ENCODE data around the gene ABHD12B.

ABHD12B gene

GRCh38 chr14:50831726-50832168 is 40.1 kb upstream of the ABHD12B start:
- H3K27ac ChIP-seq (ENCODE audit: low read length), result peak overlapping the region; percentile 53; the same call in 1 of the 2 replicates
- H3K4me1 ChIP-seq (ENCODE audit: low read length), result peaks cover 27% of the 10 kb centered on the region
- no peaks in the 10 kb centered on the region for H3K9me3 ChIP-seq (ENCODE audit: insufficient read depth, low read length)
- TF ChIP-seq, protein P1, sequence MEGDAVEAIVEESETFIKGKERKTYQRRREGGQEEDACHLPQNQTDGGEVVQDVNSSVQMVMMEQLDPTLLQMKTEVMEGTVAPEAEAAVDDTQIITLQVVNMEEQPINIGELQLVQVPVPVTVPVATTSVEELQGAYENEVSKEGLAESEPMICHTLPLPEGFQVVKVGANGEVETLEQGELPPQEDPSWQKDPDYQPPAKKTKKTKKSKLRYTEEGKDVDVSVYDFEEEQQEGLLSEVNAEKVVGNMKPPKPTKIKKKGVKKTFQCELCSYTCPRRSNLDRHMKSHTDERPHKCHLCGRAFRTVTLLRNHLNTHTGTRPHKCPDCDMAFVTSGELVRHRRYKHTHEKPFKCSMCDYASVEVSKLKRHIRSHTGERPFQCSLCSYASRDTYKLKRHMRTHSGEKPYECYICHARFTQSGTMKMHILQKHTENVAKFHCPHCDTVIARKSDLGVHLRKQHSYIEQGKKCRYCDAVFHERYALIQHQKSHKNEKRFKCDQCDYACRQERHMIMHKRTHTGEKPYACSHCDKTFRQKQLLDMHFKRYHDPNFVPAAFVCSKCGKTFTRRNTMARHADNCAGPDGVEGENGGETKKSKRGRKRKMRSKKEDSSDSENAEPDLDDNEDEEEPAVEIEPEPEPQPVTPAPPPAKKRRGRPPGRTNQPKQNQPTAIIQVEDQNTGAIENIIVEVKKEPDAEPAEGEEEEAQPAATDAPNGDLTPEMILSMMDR (IDR thresholded peaks at IDR 0.05; ENCODE audit: low read depth, low read length), result no peak
- TF ChIP-seq EZH2phosphoT487 (IDR thresholded peaks at IDR 0.05; ENCODE audit: low read depth), result no peak
- H3K9ac ChIP-seq (ENCODE audit: low read length), result peak overlapping the region; percentile 81
- peak overlapping the region; percentile 94 for H3K4me2 ChIP-seq (ENCODE audit: low read length)
- H4K20me1 ChIP-seq (ENCODE audit: insufficient read depth, low read length), result peaks cover 30% of the 10 kb centered on the region
- peak overlapping the region; percentile 90 for H3K4me3 ChIP-seq (ENCODE audit: low read length)
- H3K27me3 ChIP-seq (ENCODE audit: low read depth, low read length), result peaks cover 5% of the 10 kb centered on the region; the same call in 1 of the 2 replicates
- H3K79me2 ChIP-seq (ENCODE audit: low read length), result peaks cover 41% of the 10 kb centered on the region
- peak overlapping the region; percentile 44 for H2AFZ ChIP-seq (ENCODE audit: low read depth, low read length)
- peaks cover 25% of the 10 kb centered on the region for H3K36me3 ChIP-seq (replicated peaks; ENCODE audit: low read depth, low read length)

DNA sequence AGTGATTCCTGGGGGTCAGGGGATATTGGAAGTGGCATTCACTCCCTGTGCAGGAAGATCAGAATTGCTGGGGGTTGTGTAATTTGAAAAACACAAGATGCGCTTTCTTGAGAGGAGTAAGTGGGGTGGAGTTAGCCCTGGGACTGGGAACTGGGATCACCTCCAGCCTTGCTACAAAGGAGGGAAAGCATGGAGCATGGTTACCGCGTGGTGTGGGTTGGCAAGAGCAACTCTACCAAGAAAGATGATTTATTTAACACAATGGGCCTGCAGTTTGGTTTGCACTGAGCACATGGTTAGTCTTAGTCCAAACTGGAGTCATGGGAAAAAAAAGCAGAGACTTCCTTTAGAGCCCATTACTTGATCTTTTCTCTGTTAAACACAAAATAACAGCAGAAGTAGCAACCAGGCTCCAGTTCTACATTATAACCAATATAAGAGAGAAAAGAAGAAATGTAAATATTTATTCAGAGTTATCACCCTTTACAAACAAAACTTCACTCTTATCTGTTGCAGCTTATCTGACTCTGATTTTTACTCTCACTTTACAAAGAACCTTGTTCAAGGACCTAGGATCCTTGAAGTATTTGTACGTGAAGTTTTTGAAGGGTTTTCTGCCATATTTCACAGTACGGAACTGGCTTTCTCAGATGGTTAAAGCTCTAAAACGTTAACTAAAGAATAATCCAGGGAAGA is 38.8 kb upstream of the ABHD12B start:
- Histone ChIP-seq H3K4me2 (ENCODE audit: low read length) (no peak overlapping the region), H3K9me3 (ENCODE audit: insufficient read depth, low read length) (no peaks in the 10 kb centered on the region), H2AFZ (ENCODE audit: low read depth, low read length) (no peak overlapping the region), H3K4me3 (ENCODE audit: low read length) (no peak overlapping the region), H3K4me1 (ENCODE audit: low read length) (peaks cover 26% of the 10 kb centered on the region), H4K20me1 (ENCODE audit: insufficient read depth, low read length) (peaks cover 18% of the 10 kb centered on the region), H3K9ac (ENCODE audit: low read length) (no peak overlapping the region), H3K36me3 (replicated peaks; ENCODE audit: low read depth, low read length) (peaks cover 14% of the 10 kb centered on the region), H3K79me2 (ENCODE audit: low read length) (peaks cover 27% of the 10 kb centered on the region), H3K27ac (ENCODE audit: low read length) (no peak overlapping the region), H3K27me3 (ENCODE audit: low read depth, low read length) (peaks cover 5% of the 10 kb centered on the region; the same call in 1 of the 2 replicates)
- TF ChIP-seq, protein P1 (IDR thresholded peaks at IDR 0.05; ENCODE audit: low read depth, low read length), result no peak
- no peak for TF ChIP-seq EZH2phosphoT487 (IDR thresholded peaks at IDR 0.05; ENCODE audit: low read depth)

DNA sequence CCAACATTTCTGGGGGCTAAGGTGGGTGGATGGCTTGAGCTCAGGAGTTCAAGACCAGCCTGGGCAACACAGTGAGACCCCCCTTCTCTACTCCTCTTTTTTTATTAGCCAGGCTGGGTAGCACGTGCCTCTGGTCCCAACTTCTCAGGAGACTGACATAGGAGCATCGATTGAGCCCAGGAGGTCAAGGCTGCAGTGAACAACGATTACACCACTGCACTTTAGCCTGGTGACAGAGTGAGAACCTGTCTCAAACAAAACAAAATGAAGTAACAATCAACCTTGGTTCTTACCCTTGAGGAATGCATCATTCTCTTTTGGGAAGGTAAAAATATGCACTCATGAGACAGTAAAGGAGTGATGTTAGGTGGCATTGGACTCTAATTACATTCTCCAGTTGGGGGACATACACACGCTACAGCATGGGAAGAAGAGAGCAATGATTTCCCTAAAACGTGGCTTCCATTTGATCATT is 37.0 kb upstream of the ABHD12B start:
- H3K4me2 ChIP-seq (ENCODE audit: low read length), result peak overlapping the region; percentile 21; the same call in 1 of the 2 replicates
- peaks cover 10% of the 10 kb centered on the region for H3K79me2 ChIP-seq (ENCODE audit: low read length)
- TF ChIP-seq, protein P1 (IDR thresholded peaks at IDR 0.05; ENCODE audit: low read depth, low read length), result no peak
- no peak for TF ChIP-seq EZH2phosphoT487 (IDR thresholded peaks at IDR 0.05; ENCODE audit: low read depth)

GRCh38 chr14:50835280-50835679 is 36.6 kb upstream of the ABHD12B start:
- Histone ChIP-seq H3K4me1 (ENCODE audit: low read length) (peaks cover 23% of the 10 kb centered on the region), H2AFZ (ENCODE audit: low read depth, low read length) (no peak overlapping the region; the same call in 1 of the 2 replicates), H4K20me1 (ENCODE audit: insufficient read depth, low read length) (no peaks in the 10 kb centered on the region), H3K9me3 (ENCODE audit: insufficient read depth, low read length) (no peaks in the 10 kb centered on the region), H3K36me3 (replicated peaks; ENCODE audit: low read depth, low read length) (no peaks in the 10 kb centered on the region), H3K79me2 (ENCODE audit: low read length) (peaks cover 5% of the 10 kb centered on the region), H3K27ac (ENCODE audit: low read length) (no peak overlapping the region), H3K4me2 (ENCODE audit: low read length) (peak overlapping the region; percentile 21; the same call in 1 of the 2 replicates), H3K9ac (ENCODE audit: low read length) (no peak overlapping the region), H3K4me3 (ENCODE audit: low read length) (no peak overlapping the region), H3K27me3 (ENCODE audit: low read depth, low read length) (peaks cover 5% of the 10 kb centered on the region; the same call in 1 of the 2 replicates)
- no peak for TF ChIP-seq EZH2phosphoT487 (IDR thresholded peaks at IDR 0.05; ENCODE audit: low read depth)
- TF ChIP-seq, protein P1 (IDR thresholded peaks at IDR 0.05; ENCODE audit: low read depth, low read length), result no peak

More for the DNA sequence above, 37.0 kb upstream of the ABHD12B start:
- H3K27me3 ChIP-seq (ENCODE audit: low read depth, low read length), result peaks cover 5% of the 10 kb centered on the region; the same call in 1 of the 2 replicates
- no peaks in the 10 kb centered on the region for H3K36me3 ChIP-seq (replicated peaks; ENCODE audit: low read depth, low read length)
- peaks cover under 1% of the 10 kb centered on the region; the same call in 1 of the 2 replicates for H4K20me1 ChIP-seq (ENCODE audit: insufficient read depth, low read length)
- H3K27ac ChIP-seq (ENCODE audit: low read length), result no peak overlapping the region
- H3K4me1 ChIP-seq (ENCODE audit: low read length), result peaks cover 23% of the 10 kb centered on the region
- no peaks in the 10 kb centered on the region for H3K9me3 ChIP-seq (ENCODE audit: insufficient read depth, low read length)
- no peak overlapping the region for H3K4me3 ChIP-seq (ENCODE audit: low read length)
- H3K9ac ChIP-seq (ENCODE audit: low read length), result no peak overlapping the region
- no peak overlapping the region for H2AFZ ChIP-seq (ENCODE audit: low read depth, low read length)
